SK-N-SH treated with all-trans-retinoic acid at 6 μM for 48 hours (cell line): ENCODE results near the gene OAS2.

Experiments
- ESRRG ChIP-seq: fragments of 250-450 bp; sonication (Bioruptor Pico); IDR thresholded peaks from 2 replicates; pipeline ENCODE4 v1.6.1; 2021; ENCODE audit warnings: mild to moderate bottlenecking
- GLIS3 ChIP-seq: fragments of 250-450 bp; sonication (Bioruptor Pico); IDR thresholded peaks from 2 replicates; pipeline ENCODE4 v1.5.0; 2020; ENCODE audit warnings: mild to moderate bottlenecking, moderate library complexity
- PATZ1 ChIP-seq: fragments of 250-450 bp; sonication (Bioruptor Pico); IDR thresholded peaks from 2 replicates; pipeline ENCODE4 v1.8.0; 2020; ENCODE audit warnings: mild to moderate bottlenecking, moderate library complexity, borderline replicate concordance
- PPARA ChIP-seq: fragments of 250-450 bp; sonication (Bioruptor Pico); IDR thresholded peaks from 2 replicates; pipeline ENCODE4 v1.5.0; 2020; ENCODE audit warnings: mild to moderate bottlenecking, borderline replicate concordance
- RARB ChIP-seq: fragments of 250-450 bp; sonication (Bioruptor Pico); IDR thresholded peaks from 2 replicates; pipeline ENCODE4 v1.8.0; 2021; ENCODE audit warnings: mild to moderate bottlenecking, moderate library complexity
- TOX ChIP-seq: fragments of 250-450 bp; sonication (Bioruptor Pico); IDR thresholded peaks from 2 replicates; pipeline ENCODE4 v1.8.0; 2021; ENCODE audit warnings: mild to moderate bottlenecking, moderate library complexity, borderline replicate concordance
- ZNF70 ChIP-seq: fragments of 450-650 bp; formaldehyde crosslinking; IDR thresholded peaks from 2 replicates; pipeline ENCODE4 v1.5.0; 2020; ENCODE audit warnings: mild to moderate bottlenecking, moderate library complexity

GRCh38 chr12:113016796-113017195, 38.5 kb downstream of the OAS2 start:
- TF ChIP-seq RARB (CRISPR knock-in tag) (no peak), ZNF70 (CRISPR knock-in tag) (no peak), ESRRG (CRISPR knock-in tag) (no peak), TOX (CRISPR knock-in tag) (no peak), GLIS3 (CRISPR knock-in tag) (no peak), PATZ1 (no peak), PPARA (no peak)
